HCT116 (cell line): ENCODE data around the gene LDB2. TPM values are rescaled to one million over a fixed set of nuclear protein-coding genes. Genes with fewer than 3 reads are reported as not detected.

ENCODE experiments used
- ATAC-seq: fragments of 200-7000 bp; cut with Tn5 transposase; 2 replicates; pipeline ENCODE4 v1.9.1; 2020; ENCODE audit warnings: mild to moderate bottlenecking, moderate library complexity
- BruUV-seq: library from RNA; stranded (reverse); fragments of 400-500 nt; replicated peaks from 2 replicates; lab custom pipeline; 2021; lab: Mats Ljungman, UMichigan
- CTCF ChIA-PET: fragments of 300-600 bp; sonication (Branson Sonifier 250); formaldehyde crosslinking; loops from one replicate; lab custom pipeline; 2021; ENCODE audit warnings: antibody characterized with exemption; lab: Charles Lee
- POLR2A ChIA-PET: fragments of 300-600, 350-600 bp; sonication (Branson Sonifier 250); formaldehyde crosslinking; loops from one replicate; lab custom pipeline; 2021; ENCODE audit warnings: antibody characterized with exemption; lab: Charles Lee
- RAD21 ChIA-PET, 2 experiments: fragments of 300-600 bp; sonication (Branson Sonifier 250); formaldehyde crosslinking; loops; one replicate each; lab custom pipeline; 2023; ENCODE audit warnings: low total read pairs in 2 of 2; ENCODE audit not compliant: uncharacterized antibody in 2 of 2, unreplicated experiment in 2 of 2, low non-redundant PET in 1 of 2; lab: Charles Lee
- DNase-seq: peaks from one replicate; pipeline ENCODE4 v3.0.0-alpha.2; 2010; ENCODE audit warnings: low read depth, low spot score
- H2AFZ ChIP-seq: fragments of 200-600 bp; shearing (Covaris generic), sonication (generic); 2 replicates; pipeline ENCODE4 v1.6.1; 2017; ENCODE audit warnings: low read depth, mixed run types, mixed read lengths, antibody characterized with exemption, low read length; ENCODE audit not compliant: poor library complexity, severe bottlenecking
- H3K27ac ChIP-seq: 2 replicates; pipeline ENCODE4 v1.5.1; 2012; ENCODE audit warnings: low read depth, low read length
- H3K27me3 ChIP-seq: fragments of 200-600 bp; sonication (generic); 2 replicates; pipeline ENCODE4 v1.6.1; 2016; ENCODE audit warnings: mixed run types, low read length, mixed read lengths; ENCODE audit not compliant: insufficient read depth
- H3K36me3 ChIP-seq, 2 experiments: fragments of 200-500 bp in 1 of 2; fragments of 200-600 bp in 1 of 2; sonication (Bioruptor generic) in 1 of 2; sonication (generic) in 1 of 2; 2 replicates each; pipeline versions ENCODE4 v1.5.1 to v1.6.1; 2014 to 2016; ENCODE audit warnings: low read length in 2 of 2, inconsistent platforms in 1 of 2, mixed read lengths in 1 of 2, mixed run types in 1 of 2; ENCODE audit not compliant: insufficient read depth in 2 of 2, control insufficient read depth in 1 of 2
- H3K4me1 ChIP-seq, 2 experiments: fragments of 200-600 bp in 1 of 2; sonication (generic) in 1 of 2; 2 replicates each; pipeline versions ENCODE4 v1.5.1 to v1.6.1; 2012 to 2017; ENCODE audit warnings: low read length in 2 of 2, inconsistent platforms in 1 of 2, mild to moderate bottlenecking in 1 of 2, mixed read lengths in 1 of 2, mixed run types in 1 of 2, moderate library complexity in 1 of 2; ENCODE audit not compliant: insufficient read depth in 2 of 2, control insufficient read depth in 1 of 2
- H3K4me2 ChIP-seq: fragments of 200-600 bp; sonication (generic); 2 replicates; pipeline ENCODE4 v1.6.1; 2017; ENCODE audit warnings: mixed run types, low read length, mixed read lengths
- H3K4me3 ChIP-seq, 2 experiments: fragments of 200-600 bp in 1 of 2; sonication (generic) in 1 of 2; replicated peaks in 1 of 2; 2 replicates each; pipeline ENCODE4 v1.5.1; 2011 to 2016; ENCODE audit warnings: low read length in 2 of 2, control low read depth in 1 of 2, low read depth in 1 of 2, mild to moderate bottlenecking in 1 of 2, mixed read lengths in 1 of 2, mixed run types in 1 of 2
- H3K79me2 ChIP-seq: fragments of 200-600 bp; sonication (generic); 2 replicates; pipeline ENCODE4 v1.6.1; 2017; ENCODE audit warnings: mild to moderate bottlenecking, mixed run types, low read length, moderate library complexity, mixed read lengths; ENCODE audit not compliant: insufficient read depth
- H3K9ac ChIP-seq: fragments of 200-600 bp; sonication (generic); 2 replicates; pipeline ENCODE4 v1.6.1; 2016; ENCODE audit warnings: low read length, mixed read lengths
- H3K9me2 ChIP-seq: fragments of 200-600 bp; sonication (generic), shearing (Covaris generic); 2 replicates; pipeline ENCODE4 v1.6.1; 2017; ENCODE audit warnings: mixed run types, mild to moderate bottlenecking, moderate library complexity; ENCODE audit not compliant: insufficient read depth
- H3K9me3 ChIP-seq, 2 experiments: fragments of 200-500 bp in 1 of 2; fragments of 200-600 bp in 1 of 2; sonication (Bioruptor generic) in 1 of 2; sonication (generic) in 1 of 2; 2 replicates each; pipeline ENCODE4 v1.6.1; 2014 to 2017; ENCODE audit warnings: low read length in 2 of 2, mixed read lengths in 2 of 2, inconsistent platforms in 1 of 2, low read depth in 1 of 2, mild to moderate bottlenecking in 1 of 2, mixed run types in 1 of 2, moderate library complexity in 1 of 2; ENCODE audit not compliant: control insufficient read depth in 1 of 2, insufficient read depth in 1 of 2
- H4K20me1 ChIP-seq: fragments of 200-600 bp; sonication (generic), shearing (Covaris generic); 2 replicates; pipeline ENCODE4 v1.6.1; 2017; ENCODE audit warnings: mixed run types, mild to moderate bottlenecking, moderate library complexity; ENCODE audit not compliant: insufficient read depth
- ATF3 ChIP-seq: IDR thresholded peaks from 2 replicates; pipeline ENCODE4 v1.6.1; 2012
- CBX3 ChIP-seq: IDR thresholded peaks from 2 replicates; pipeline ENCODE4 v1.6.1; 2012; ENCODE audit warnings: low read depth
- ELF1 ChIP-seq: IDR thresholded peaks from 2 replicates; pipeline ENCODE4 v1.6.1; 2012; ENCODE audit warnings: low read depth, borderline replicate concordance
- EZH2 ChIP-seq: fragments of 200-600 bp; sonication (generic); IDR thresholded peaks from 2 replicates; pipeline ENCODE4 v1.6.1; 2017; ENCODE audit warnings: antibody characterized with exemption, mixed run types
- EZH2phosphoT487 ChIP-seq: fragments of 200-600 bp; IDR thresholded peaks from 2 replicates; pipeline ENCODE4 v1.6.1; 2018; ENCODE audit warnings: antibody characterized with exemption, borderline replicate concordance
- FOSL1 ChIP-seq: IDR thresholded peaks from 2 replicates; pipeline ENCODE4 v1.6.1; 2012; ENCODE audit warnings: low read depth
- JUND ChIP-seq: IDR thresholded peaks from 2 replicates; pipeline ENCODE4 v1.6.1; 2012
- POLR2AphosphoS5 ChIP-seq: IDR thresholded peaks from 2 replicates; pipeline ENCODE4 v1.6.1; 2011; ENCODE audit warnings: mild to moderate bottlenecking, low read depth, low read length, moderate library complexity
- RAD21 ChIP-seq: IDR thresholded peaks from 2 replicates; pipeline ENCODE4 v1.6.1; 2012; ENCODE audit warnings: low read depth, mild to moderate bottlenecking
- SP1 ChIP-seq: IDR thresholded peaks from 2 replicates; pipeline ENCODE4 v1.6.1; 2012; ENCODE audit warnings: low read depth
- SRF ChIP-seq: IDR thresholded peaks from 2 replicates; pipeline ENCODE4 v1.6.1; 2012; ENCODE audit warnings: low read depth
- ZFX ChIP-seq: fragments of 450-650 bp; IDR thresholded peaks from 2 replicates; pipeline ENCODE4 v1.6.1; 2017
- intact Hi-C: fragments of 100-400 bp; cut with micrococcal nuclease; formaldehyde crosslinking; loops from 2 replicates; pipeline ENCODE4 v1.10.0; 2022
- total RNA-seq: library from RNA; stranded (reverse); gene quantifications from one replicate; pipeline ENCODE4 v1.2.1, GENCODE V29; 2021; ENCODE audit not compliant: unreplicated experiment
- TF ChIP-seq, protein P1 (sequence below): IDR thresholded peaks from 2 replicates; pipeline ENCODE4 v1.6.1; 2012; ENCODE audit warnings: low read depth

The LDB2 gene
- total RNA-seq, 1 experiment from 2014 or later: 0.12 TPM

- DNase-seq (no peak), ATAC-seq (no peak)
- H3K9me3 ChIP-seq: no peaks in the 10 kb centered on the region
- H3K27ac ChIP-seq: no peak overlapping the region
- POLR2A ChIA-PET: interaction anchor here (0.8 kb wide), 1 partner anchor 10 kb away, joined by 3 read pairs; no protein-coding TSS in a partner anchor
- BruUV-seq: no TSS peak
- no peaks in the 10 kb centered on the region for H3K9me2 ChIP-seq
- no peaks in the 10 kb centered on the region for H3K36me3 ChIP-seq
- RAD21 ChIA-PET: interaction anchor here in 1 of 2 experiments (0.6 kb wide), 1 partner anchor 572 kb away, joined by 6 read pairs; no protein-coding TSS in a partner anchor
- H3K4me2 ChIP-seq: no peak overlapping the region
- H2AFZ ChIP-seq: no peak overlapping the region
- intact Hi-C loops: no loop called here
- TF ChIP-seq FOSL1: no peak
- TF ChIP-seq, protein P1, sequence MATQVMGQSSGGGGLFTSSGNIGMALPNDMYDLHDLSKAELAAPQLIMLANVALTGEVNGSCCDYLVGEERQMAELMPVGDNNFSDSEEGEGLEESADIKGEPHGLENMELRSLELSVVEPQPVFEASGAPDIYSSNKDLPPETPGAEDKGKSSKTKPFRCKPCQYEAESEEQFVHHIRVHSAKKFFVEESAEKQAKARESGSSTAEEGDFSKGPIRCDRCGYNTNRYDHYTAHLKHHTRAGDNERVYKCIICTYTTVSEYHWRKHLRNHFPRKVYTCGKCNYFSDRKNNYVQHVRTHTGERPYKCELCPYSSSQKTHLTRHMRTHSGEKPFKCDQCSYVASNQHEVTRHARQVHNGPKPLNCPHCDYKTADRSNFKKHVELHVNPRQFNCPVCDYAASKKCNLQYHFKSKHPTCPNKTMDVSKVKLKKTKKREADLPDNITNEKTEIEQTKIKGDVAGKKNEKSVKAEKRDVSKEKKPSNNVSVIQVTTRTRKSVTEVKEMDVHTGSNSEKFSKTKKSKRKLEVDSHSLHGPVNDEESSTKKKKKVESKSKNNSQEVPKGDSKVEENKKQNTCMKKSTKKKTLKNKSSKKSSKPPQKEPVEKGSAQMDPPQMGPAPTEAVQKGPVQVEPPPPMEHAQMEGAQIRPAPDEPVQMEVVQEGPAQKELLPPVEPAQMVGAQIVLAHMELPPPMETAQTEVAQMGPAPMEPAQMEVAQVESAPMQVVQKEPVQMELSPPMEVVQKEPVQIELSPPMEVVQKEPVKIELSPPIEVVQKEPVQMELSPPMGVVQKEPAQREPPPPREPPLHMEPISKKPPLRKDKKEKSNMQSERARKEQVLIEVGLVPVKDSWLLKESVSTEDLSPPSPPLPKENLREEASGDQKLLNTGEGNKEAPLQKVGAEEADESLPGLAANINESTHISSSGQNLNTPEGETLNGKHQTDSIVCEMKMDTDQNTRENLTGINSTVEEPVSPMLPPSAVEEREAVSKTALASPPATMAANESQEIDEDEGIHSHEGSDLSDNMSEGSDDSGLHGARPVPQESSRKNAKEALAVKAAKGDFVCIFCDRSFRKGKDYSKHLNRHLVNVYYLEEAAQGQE: no peak
- TF ChIP-seq POLR2AphosphoS5: no peak
- TF ChIP-seq JUND: no peak
- no peak overlapping the region for H3K9ac ChIP-seq
- H3K79me2 ChIP-seq: no peaks in the 10 kb centered on the region
- H4K20me1 ChIP-seq: no peaks in the 10 kb centered on the region
- no peak overlapping the region for H3K4me3 ChIP-seq
- CTCF ChIA-PET: no interaction called here
- peaks cover 10% of the 10 kb centered on the region; the same call in 1 of the 2 replicates for H3K27me3 ChIP-seq
- no peaks in the 10 kb centered on the region for H3K4me1 ChIP-seq
These were observed 300.4 kb downstream of the LDB2 start for GRCh38 chr4:16597845-16598596.

- H3K9me2 ChIP-seq: no peaks in the 10 kb centered on the region
- no peak overlapping the region for H3K4me2 ChIP-seq
- peaks cover 10% of the 10 kb centered on the region; the same call in 1 of the 2 replicates for H3K27me3 ChIP-seq
- H3K79me2 ChIP-seq: no peaks in the 10 kb centered on the region
- DNase-seq (no peak), ATAC-seq (no peak)
- ChIA-PET CTCF (no interaction called here), RAD21 (no interaction called here), POLR2A (no interaction called here)
- H3K27ac ChIP-seq: no peak overlapping the region
- H4K20me1 ChIP-seq: no peaks in the 10 kb centered on the region
- intact Hi-C loops: no loop called here
- no peak overlapping the region for H3K9ac ChIP-seq
- H3K4me1 ChIP-seq: no peaks in the 10 kb centered on the region
- TF ChIP-seq SP1: no peak
- TF ChIP-seq, protein P1: no peak
- TF ChIP-seq JUND: no peak
- no peak for TF ChIP-seq EZH2
- no peak for TF ChIP-seq ELF1
- TF ChIP-seq ATF3: no peak
- no peak for TF ChIP-seq ZFX
- no peak for TF ChIP-seq POLR2AphosphoS5
- TF ChIP-seq EZH2phosphoT487: no peak
- TF ChIP-seq RAD21: no peak
- TF ChIP-seq SRF: no peak
- TF ChIP-seq CBX3: no peak
- H3K4me3 ChIP-seq: no peak overlapping the region
- H3K9me3 ChIP-seq: no peaks in the 10 kb centered on the region
- BruUV-seq: no TSS peak
- no peaks in the 10 kb centered on the region for H3K36me3 ChIP-seq
- no peak overlapping the region for H2AFZ ChIP-seq
These were observed 301.0 kb downstream of the LDB2 start for GRCh38 chr4:16597443-16597842.
